NCI-H2227 (cell line): ENCODE measurements around the gene FNDC3B.
"Not testable (repeated sequence)": the region's sequence is repeated elsewhere in the genome, so short reads cannot be mapped to it uniquely, and the experiment has no call there.

Source experiments
- DNase-seq: peaks from one replicate; lab custom pipeline; 2025; ENCODE audit not compliant: unreplicated experiment; lab: John Stamatoyannopoulos, UW

FNDC3B gene

GRCh38 chr3:172092658-172093057 lies 53.3 kb downstream of the FNDC3B start:
- no peak for DNase-seq

GRCh38 chr3:172093581-172094443 lies 54.4 kb downstream of the FNDC3B start:
- DNase-seq = not testable (repeated sequence)

- no peak for DNase-seq
Observed at GRCh38 chr3:172094621-172095557, 55.5 kb downstream of the FNDC3B start.

- DNase-seq = no peak
Observed at GRCh38 chr3:172096881-172097420, 57.6 kb downstream of the FNDC3B start.

GRCh38 chr3:172097585-172097984 lies 58.2 kb downstream of the FNDC3B start:
- no peak for DNase-seq

GRCh38 chr3:172098698-172099494 lies 59.5 kb downstream of the FNDC3B start:
- DNase-seq = no peak

GRCh38 chr3:172099495-172099808 lies 60.1 kb downstream of the FNDC3B start:
- DNase-seq = no peak

- no peak for DNase-seq
Observed at GRCh38 chr3:172100482-172100881, 61.1 kb downstream of the FNDC3B start.

GRCh38 chr3:172101107-172101506 lies 61.7 kb downstream of the FNDC3B start:
- DNase-seq = no peak

- DNase-seq = no peak
Observed at GRCh38 chr3:172102123-172102882, 62.9 kb downstream of the FNDC3B start.

GRCh38 chr3:172102883-172103310 lies 63.5 kb downstream of the FNDC3B start:
- no peak for DNase-seq

- DNase-seq = peak; percentile 8
Observed at GRCh38 chr3:172103724-172104123, 64.3 kb downstream of the FNDC3B start.

- DNase-seq = peak; percentile 82
Observed at GRCh38 chr3:172104471-172105072, 65.2 kb downstream of the FNDC3B start.

GRCh38 chr3:172106037-172106954 lies 66.9 kb downstream of the FNDC3B start:
- DNase-seq = no peak

- no peak for DNase-seq
Observed at GRCh38 chr3:172106989-172107388, 67.6 kb downstream of the FNDC3B start.

GRCh38 chr3:172107403-172107802 lies 68.0 kb downstream of the FNDC3B start:
- DNase-seq = no peak

GRCh38 chr3:172110127-172110779 lies 70.9 kb downstream of the FNDC3B start:
- DNase-seq = no peak

GRCh38 chr3:172111163-172111562 lies 71.8 kb downstream of the FNDC3B start:
- no peak for DNase-seq
